Measurements from ENCODE around the gene EFNA5.

DNA sequence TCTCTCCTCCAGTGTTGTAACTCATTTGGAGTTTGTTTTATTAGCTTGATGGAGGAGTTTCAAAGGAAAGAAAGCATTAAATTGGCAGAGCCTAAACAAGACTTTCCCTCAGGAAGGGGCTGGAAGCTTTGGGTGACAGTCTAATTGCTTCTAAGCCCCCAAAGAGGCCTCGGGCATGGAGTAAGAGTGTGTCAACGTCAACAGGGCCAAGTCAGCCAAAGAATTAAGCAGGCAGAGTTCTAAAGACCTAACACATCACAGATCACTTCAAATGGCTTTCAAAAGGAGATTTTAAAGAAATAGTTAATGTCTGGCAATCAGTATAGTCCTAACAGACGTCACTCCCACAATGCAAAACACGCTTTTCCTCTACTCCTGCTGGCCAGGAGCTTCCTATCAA lies 234.5 kb downstream of the EFNA5 start:
- no peak for TF ChIP-seq CTCF (IDR thresholded peaks at IDR 0.05; ENCODE audit: low read depth, low read length, missing input control)
- no peak for TF ChIP-seq GABPA (IDR thresholded peaks at IDR 0.05 in 1 of 2, conservative IDR thresholded peaks at IDR 0.05 in 1 of 2)
- no peak for TF ChIP-seq SP1 (IDR thresholded peaks at IDR 0.05)
- no peak for TF ChIP-seq TAF1 (conservative IDR thresholded peaks at IDR 0.05)
- no peak for TF ChIP-seq JUND (IDR thresholded peaks at IDR 0.05)
- TF ChIP-seq, protein P1, sequence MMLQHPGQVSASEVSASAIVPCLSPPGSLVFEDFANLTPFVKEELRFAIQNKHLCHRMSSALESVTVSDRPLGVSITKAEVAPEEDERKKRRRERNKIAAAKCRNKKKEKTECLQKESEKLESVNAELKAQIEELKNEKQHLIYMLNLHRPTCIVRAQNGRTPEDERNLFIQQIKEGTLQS (IDR thresholded peaks at IDR 0.05): no peak

Data from liver (tissue), 3 donors.